ENCODE measurements around the gene CEP68.

- TF ChIP-seq GATA2 (IDR thresholded peaks at IDR 0.05; ENCODE audit: low read depth, low read length) (no peak), GATA3 (IDR thresholded peaks at IDR 0.05; ENCODE audit: low read depth, low read length) (no peak)
Measured at GRCh38 chr2:65053199-65053598, 3.0 kb upstream of the CEP68 start.
